ENCODE measurements around the gene LDLRAD3.

DNA sequence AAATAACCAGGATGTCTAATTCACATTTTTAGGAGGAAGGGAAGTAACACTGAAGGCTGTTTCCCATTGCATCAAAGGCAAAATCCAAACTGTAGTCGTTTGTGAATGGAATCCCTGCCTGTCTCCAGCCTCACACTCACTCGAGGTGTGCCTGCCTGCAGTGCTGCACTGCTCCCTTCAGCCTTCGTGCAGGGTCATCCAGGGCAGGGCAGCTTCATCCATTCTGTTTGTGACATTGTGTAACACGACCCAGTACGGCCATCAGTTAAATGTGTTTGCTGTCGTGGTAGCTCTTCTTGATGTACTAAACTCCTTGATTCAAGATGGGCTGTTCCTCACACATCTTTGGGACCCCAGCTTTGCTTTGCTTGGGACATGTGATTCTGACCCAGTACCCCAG lies 34.3 kb downstream of the LDLRAD3 start:
- TF ChIP-seq POLR2A (IDR thresholded peaks at IDR 0.05) = no peak
- TF ChIP-seq, protein P1, sequence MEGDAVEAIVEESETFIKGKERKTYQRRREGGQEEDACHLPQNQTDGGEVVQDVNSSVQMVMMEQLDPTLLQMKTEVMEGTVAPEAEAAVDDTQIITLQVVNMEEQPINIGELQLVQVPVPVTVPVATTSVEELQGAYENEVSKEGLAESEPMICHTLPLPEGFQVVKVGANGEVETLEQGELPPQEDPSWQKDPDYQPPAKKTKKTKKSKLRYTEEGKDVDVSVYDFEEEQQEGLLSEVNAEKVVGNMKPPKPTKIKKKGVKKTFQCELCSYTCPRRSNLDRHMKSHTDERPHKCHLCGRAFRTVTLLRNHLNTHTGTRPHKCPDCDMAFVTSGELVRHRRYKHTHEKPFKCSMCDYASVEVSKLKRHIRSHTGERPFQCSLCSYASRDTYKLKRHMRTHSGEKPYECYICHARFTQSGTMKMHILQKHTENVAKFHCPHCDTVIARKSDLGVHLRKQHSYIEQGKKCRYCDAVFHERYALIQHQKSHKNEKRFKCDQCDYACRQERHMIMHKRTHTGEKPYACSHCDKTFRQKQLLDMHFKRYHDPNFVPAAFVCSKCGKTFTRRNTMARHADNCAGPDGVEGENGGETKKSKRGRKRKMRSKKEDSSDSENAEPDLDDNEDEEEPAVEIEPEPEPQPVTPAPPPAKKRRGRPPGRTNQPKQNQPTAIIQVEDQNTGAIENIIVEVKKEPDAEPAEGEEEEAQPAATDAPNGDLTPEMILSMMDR (IDR thresholded peaks at IDR 0.05) = no peak

Data from uterus (tissue), 2 donors.